NOMO-1 treated with dmso at 0.1 percent for 144 hours (cell line): ENCODE results near the gene DNAJB6.
"Not testable (repeated sequence)": the region's sequence is repeated elsewhere in the genome, so short reads cannot be mapped to it uniquely, and the experiment has no call there.

ENCODE experiments used
- DNase-seq: peaks from one replicate; lab custom pipeline; 2025; ENCODE audit not compliant: unreplicated experiment; lab: John Stamatoyannopoulos, UW

Gene DNAJB6

GRCh38 chr7:157438121-157439025 is 101.6 kb downstream of the DNAJB6 start:
- DNase-seq, result no peak

- no peak for DNase-seq
Measured at GRCh38 chr7:157439149-157439548, 102.3 kb downstream of the DNAJB6 start.

GRCh38 chr7:157439761-157440160 is 103.0 kb downstream of the DNAJB6 start:
- DNase-seq, result no peak

GRCh38 chr7:157440346-157441022 is 103.7 kb downstream of the DNAJB6 start:
- no peak for DNase-seq

- DNase-seq, result no peak
Measured at GRCh38 chr7:157441023-157441399, 104.2 kb downstream of the DNAJB6 start.

- no peak for DNase-seq
Measured at GRCh38 chr7:157442456-157442855, 105.7 kb downstream of the DNAJB6 start.

GRCh38 chr7:157442993-157443831 is 106.4 kb downstream of the DNAJB6 start:
- no peak for DNase-seq

GRCh38 chr7:157444011-157444842 is 107.4 kb downstream of the DNAJB6 start:
- no peak for DNase-seq

- DNase-seq, result no peak
Measured at GRCh38 chr7:157444843-157445135, 108.0 kb downstream of the DNAJB6 start.

- no peak for DNase-seq
Measured at GRCh38 chr7:157445246-157445955, 108.6 kb downstream of the DNAJB6 start.

GRCh38 chr7:157445956-157446295 is 109.1 kb downstream of the DNAJB6 start:
- DNase-seq, result no peak

GRCh38 chr7:157446322-157446721 is 109.5 kb downstream of the DNAJB6 start:
- no peak for DNase-seq

GRCh38 chr7:157454003-157454402 is 117.2 kb downstream of the DNAJB6 start:
- not testable (repeated sequence) for DNase-seq

- DNase-seq, result no peak
Measured at GRCh38 chr7:157457355-157458253, 120.8 kb downstream of the DNAJB6 start.

- DNase-seq, result no peak
Measured at GRCh38 chr7:157458254-157458633, 121.4 kb downstream of the DNAJB6 start.

GRCh38 chr7:157459966-157460365 is 123.2 kb downstream of the DNAJB6 start:
- DNase-seq, result no peak

GRCh38 chr7:157460721-157461120 is 123.9 kb downstream of the DNAJB6 start:
- DNase-seq, result no peak

- no peak for DNase-seq
Measured at GRCh38 chr7:157461573-157462418, 125.0 kb downstream of the DNAJB6 start.
